Lower leg skin (tissue), 4 donors: ENCODE measurements around the gene TRAPPC1. TPM values are rescaled to one million over a fixed set of nuclear protein-coding genes. Genes with fewer than 3 reads are reported as not detected.

Experiments used
- DNase-seq, 2 donors: peaks; one replicate each; pipeline ENCODE4 v3.0.0-alpha.2; 2019; ENCODE audit warnings: low spot score in 2 of 2
- H3K4me3 ChIP-seq: fragments of 200-600 bp; sonication (generic); 2 replicates; pipeline ENCODE4 v1.5.1; 2017; ENCODE audit warnings: mild to moderate bottlenecking, low read depth; ENCODE audit not compliant: poor library complexity, severe bottlenecking
- POLR2A ChIP-seq, 2 donors: fragments of 450-650 bp; IDR thresholded peaks; one replicate each; pipeline ENCODE4 v1.6.1; 2016 to 2017; ENCODE audit warnings: antibody characterized with exemption in 2 of 2, mild to moderate bottlenecking in 1 of 2, moderate library complexity in 1 of 2
- WGBS, 2 donors: methylation state at CpG; one replicate each; pipeline ENCODE4 v1.1.5; 2018; 5-methylcytosine and 5-hydroxymethylcytosine counted together
- intact Hi-C: fragments of 100-400 bp; cut with DNase I; formaldehyde crosslinking; loops from one replicate; pipeline ENCODE4 v1.15.0; 2023; ENCODE audit warnings: low total_unique reads
- total RNA-seq, 4 donors: library from RNA; depleted of rRNA; stranded (reverse); fragments of >200 nt; gene quantifications; one replicate each; pipeline ENCODE4 v1.1.0, GENCODE V29; 2016
- TF ChIP-seq, protein P1 (sequence below), 3 donors: fragments of 450-650 bp; IDR thresholded peaks; one replicate each; pipeline ENCODE4 v1.5.1; 2016; ENCODE audit warnings: antibody characterized with exemption in 3 of 3, mild to moderate bottlenecking in 3 of 3, moderate library complexity in 2 of 3

The TRAPPC1 gene
- total RNA-seq, 4 donors from 2014 or later = 39.8 to 62.5 (median 52.2) TPM

DNA sequence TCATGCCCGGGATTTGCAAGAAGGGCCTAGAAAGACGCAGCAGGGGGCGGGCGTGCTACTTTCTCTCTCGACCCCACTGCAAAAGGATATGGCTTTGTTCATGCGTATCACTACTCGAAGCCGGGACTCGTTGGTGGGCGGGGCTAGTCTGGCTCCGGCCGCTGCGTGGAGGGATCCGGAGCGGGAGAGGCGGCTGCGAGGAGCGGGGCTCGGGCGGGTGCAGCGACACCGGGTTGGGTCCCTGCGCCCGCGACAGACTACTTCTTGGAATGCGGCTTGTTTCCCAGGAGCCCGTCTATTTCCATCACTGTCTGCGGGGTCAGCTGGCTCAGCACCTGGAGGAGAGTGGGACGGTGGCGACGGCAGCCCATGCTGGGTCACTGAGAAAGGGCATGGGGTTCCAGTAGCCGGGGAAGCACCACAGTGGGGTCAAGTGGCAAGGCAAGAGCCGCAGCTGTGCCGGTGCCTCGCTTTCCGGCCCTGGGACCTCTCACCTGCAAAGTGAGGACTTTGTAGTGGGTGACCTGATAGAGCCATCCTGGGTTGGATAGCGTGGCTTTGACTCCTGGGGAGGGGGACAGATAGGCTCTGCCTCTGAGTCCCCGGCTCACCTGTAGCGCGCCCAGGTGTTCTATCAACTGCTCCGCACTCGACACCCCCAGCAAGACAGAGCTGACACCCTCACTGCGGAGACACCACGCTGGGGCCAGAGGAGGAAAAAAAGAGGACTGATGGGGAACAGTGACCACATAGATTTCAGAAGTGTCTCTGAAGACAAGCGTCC is 8.7 kb downstream of the TRAPPC1 start:
- peak; percentile 84 to 97 for DNase-seq

DNA sequence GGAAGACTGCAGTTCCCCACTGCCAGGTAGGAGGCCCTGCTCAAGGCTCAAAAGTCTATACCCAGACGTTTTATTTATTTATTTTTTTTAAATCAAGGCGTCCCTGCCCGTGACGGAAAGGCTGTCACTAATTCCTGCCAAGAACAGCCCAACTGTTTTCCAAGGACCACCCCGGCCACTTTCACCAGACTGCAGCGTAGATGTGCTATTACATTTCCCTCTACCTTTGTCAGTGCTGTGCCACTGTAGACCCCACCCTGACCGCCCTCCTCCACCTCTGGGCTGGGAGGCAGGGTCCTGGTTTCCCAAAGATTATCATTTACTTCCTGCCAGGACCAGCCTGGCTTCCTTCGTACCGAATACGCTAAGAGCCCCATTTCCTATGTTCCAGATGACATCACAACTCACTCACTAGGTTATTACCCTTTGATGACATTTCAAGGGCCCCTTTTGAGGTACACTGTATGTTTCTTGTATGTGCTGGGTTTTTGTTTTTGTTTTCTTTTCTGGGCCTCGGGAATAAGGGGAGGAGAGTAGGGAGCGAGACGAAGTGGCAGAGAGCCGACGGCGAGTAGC is 9.4 kb downstream of the TRAPPC1 start:
- intact Hi-C loops = no loop called here
- no peak for DNase-seq
- TF ChIP-seq, protein P1, sequence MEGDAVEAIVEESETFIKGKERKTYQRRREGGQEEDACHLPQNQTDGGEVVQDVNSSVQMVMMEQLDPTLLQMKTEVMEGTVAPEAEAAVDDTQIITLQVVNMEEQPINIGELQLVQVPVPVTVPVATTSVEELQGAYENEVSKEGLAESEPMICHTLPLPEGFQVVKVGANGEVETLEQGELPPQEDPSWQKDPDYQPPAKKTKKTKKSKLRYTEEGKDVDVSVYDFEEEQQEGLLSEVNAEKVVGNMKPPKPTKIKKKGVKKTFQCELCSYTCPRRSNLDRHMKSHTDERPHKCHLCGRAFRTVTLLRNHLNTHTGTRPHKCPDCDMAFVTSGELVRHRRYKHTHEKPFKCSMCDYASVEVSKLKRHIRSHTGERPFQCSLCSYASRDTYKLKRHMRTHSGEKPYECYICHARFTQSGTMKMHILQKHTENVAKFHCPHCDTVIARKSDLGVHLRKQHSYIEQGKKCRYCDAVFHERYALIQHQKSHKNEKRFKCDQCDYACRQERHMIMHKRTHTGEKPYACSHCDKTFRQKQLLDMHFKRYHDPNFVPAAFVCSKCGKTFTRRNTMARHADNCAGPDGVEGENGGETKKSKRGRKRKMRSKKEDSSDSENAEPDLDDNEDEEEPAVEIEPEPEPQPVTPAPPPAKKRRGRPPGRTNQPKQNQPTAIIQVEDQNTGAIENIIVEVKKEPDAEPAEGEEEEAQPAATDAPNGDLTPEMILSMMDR (IDR thresholded peaks at IDR 0.05) = no peak
- no peak for TF ChIP-seq POLR2A (IDR thresholded peaks at IDR 0.05)
- H3K4me3 ChIP-seq = peak overlapping the region; percentile 27
- WGBS, 2 donors = 20 to 21% methylated on average over 16 of the region's 16 CpGs

More for the DNA sequence above, 8.7 kb downstream of the TRAPPC1 start:
- WGBS, 2 donors = 20 to 21% methylated on average over 39 to 43 of the region's 45 CpGs
- TF ChIP-seq, protein P1 (IDR thresholded peaks at IDR 0.05) = no peak
- TF ChIP-seq POLR2A (IDR thresholded peaks at IDR 0.05) = no peak
- intact Hi-C loops = no loop called here
- peak overlapping the region; percentile 27 for H3K4me3 ChIP-seq

DNA sequence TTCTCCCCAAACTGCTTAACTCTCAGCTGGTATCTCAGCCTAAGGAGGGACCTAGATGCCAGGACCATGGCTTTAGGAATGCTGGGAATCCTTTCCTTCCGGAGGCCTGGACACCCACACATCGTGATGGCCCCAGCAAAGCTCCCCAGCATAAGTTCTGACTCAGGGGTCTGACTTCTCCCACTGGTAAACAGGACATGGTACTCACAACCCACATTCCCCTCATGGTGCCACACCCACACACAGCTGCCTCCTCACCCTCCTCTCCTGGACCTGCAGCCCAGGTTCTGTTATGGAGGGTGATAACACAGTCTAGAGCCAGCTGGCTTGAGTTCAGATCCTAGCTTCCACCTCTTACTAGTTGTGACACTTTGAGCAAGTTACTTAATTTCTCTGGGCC is 14.9 kb downstream of the TRAPPC1 start:
- TF ChIP-seq, protein P1 (IDR thresholded peaks at IDR 0.05) = no peak
- no peak for TF ChIP-seq POLR2A (IDR thresholded peaks at IDR 0.05)
- WGBS, 2 donors = 13 to 61% methylated on average over 2 of the region's 2 CpGs
- no peak overlapping the region for H3K4me3 ChIP-seq
- DNase-seq = no peak
- intact Hi-C loops = no loop called here

DNA sequence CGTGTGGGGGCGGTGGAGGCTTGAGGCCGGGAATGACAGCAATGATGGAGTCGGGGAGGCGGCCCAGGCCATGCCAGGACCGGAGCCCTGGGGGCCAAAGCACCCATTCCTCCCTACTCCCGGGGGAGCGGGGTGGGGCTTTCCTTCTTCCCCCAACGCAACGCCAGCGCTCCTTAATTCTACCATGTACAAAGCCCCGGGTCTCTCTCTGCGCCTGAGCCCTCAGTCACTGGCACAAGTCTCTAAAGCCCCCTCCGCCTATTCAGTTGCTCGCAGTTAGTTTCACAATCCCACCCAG is 15.4 kb downstream of the TRAPPC1 start:
- no peak for DNase-seq
- H3K4me3 ChIP-seq = peak overlapping the region; percentile 15
- intact Hi-C loops = no loop called here
- TF ChIP-seq POLR2A (IDR thresholded peaks at IDR 0.05) = no peak
- TF ChIP-seq, protein P1 (IDR thresholded peaks at IDR 0.05) = no peak
- WGBS, 2 donors = 29 to 31% methylated on average over 13 to 15 of the region's 15 CpGs

DNA sequence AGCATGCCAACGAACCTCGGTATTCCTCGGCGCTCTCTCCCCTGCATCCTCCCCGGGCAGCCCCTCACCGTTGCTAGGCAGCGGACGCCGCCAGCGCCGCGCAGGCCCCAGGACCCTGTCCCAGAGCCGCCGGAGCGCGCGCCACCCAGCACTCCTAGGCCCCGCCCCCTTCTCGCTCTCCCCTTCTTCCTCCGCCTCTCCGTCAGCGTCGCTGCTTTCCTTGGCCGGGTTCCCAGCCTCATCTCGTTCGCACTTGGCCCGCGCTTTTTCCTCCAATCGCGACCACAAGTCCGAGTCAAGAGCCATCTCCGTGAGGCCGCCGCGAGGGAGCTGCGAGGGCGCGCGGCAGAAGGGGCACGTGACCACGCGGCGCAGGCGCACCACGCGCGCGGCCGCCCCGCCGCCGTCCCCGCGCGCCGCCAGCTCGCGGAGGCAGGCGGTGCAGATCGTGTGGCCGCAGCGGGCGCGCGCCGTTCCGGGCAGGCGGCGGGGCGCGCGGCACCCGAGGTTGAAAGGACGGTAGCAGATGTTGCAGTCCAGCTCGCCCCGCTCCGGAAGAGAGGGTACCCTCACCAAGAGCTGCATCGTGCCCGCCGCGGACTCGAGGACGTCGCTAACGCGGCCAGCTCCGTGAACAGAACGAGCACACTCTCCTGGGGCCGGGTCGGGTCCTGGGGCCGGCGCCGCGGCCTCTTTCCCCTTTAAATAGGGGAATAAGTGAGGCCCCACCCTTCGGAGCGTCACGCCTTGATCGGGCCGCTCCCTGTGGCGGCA is 15.9 kb downstream of the TRAPPC1 start, which contains the start of gene RNF227:
TSS of gene RNF227 (minus strand) at position 679 of the 774 bp plus-strand sequence. CDS start at position 585, 94 bp downstream.
- no peak for TF ChIP-seq POLR2A (IDR thresholded peaks at IDR 0.05)
- TF ChIP-seq, protein P1 (IDR thresholded peaks at IDR 0.05) = no peak
- peak; percentile 88 to 98 for DNase-seq
- 0 to 1% methylated on average over 51 to 65 of the region's 100 CpGs for WGBS, 2 donors
- intact Hi-C loops = no loop called here
- H3K4me3 ChIP-seq = peak within 1 kb of the TSS; percentile 41
